22Rv1 (cell line): ENCODE measurements around the gene UCP2.
"Not testable (repeated sequence)": the region's sequence is repeated elsewhere in the genome, so short reads cannot be mapped to it uniquely, and the experiment has no call there.

ENCODE experiments used
- H3K27ac ChIP-seq: fragments of 450-650 bp; 2 replicates; pipeline ENCODE4 v1.5.1; 2017
- CTCF ChIP-seq: fragments of 450-650 bp; IDR thresholded peaks from 2 replicates; pipeline ENCODE4 v1.5.1; 2017; ENCODE audit warnings: mild to moderate bottlenecking
- ZFX ChIP-seq: fragments of 450-650 bp; IDR thresholded peaks from 2 replicates; pipeline ENCODE4 v1.6.1; 2017; ENCODE audit warnings: antibody characterized with exemption, borderline replicate concordance

Gene UCP2

GRCh38 chr11:73988227-73988626, 5.6 kb upstream of the UCP2 start:
- no peak overlapping the region for H3K27ac ChIP-seq
- TF ChIP-seq CTCF (no peak), ZFX (no peak)

GRCh38 chr11:73985661-73986060, 3.0 kb upstream of the UCP2 start:
- not testable (repeated sequence) for H3K27ac ChIP-seq

GRCh38 chr11:73983741-73984538, 1.3 kb upstream of the UCP2 start:
- TF ChIP-seq CTCF (no peak), ZFX (no peak)
- H3K27ac ChIP-seq, result peak overlapping the region; percentile 93

- TF ChIP-seq CTCF (no peak), ZFX (no peak)
- peak overlapping the region; percentile 93 for H3K27ac ChIP-seq
Measured at GRCh38 chr11:73982990-73983740, 522 bp upstream of the UCP2 start.

GRCh38 chr11:73981051-73981805, 1.4 kb downstream of the UCP2 start:
- H3K27ac ChIP-seq, result no peak overlapping the region
- TF ChIP-seq CTCF (no peak), ZFX (no peak)

GRCh38 chr11:73980001-73980961, 2.4 kb downstream of the UCP2 start:
- no peak for TF ChIP-seq ZFX
- TF ChIP-seq CTCF, result no peak
- no peak overlapping the region for H3K27ac ChIP-seq
